DMS 273 treated with DMSO at 0.1 percent for 48 hours (cell line): ENCODE measurements around the gene TMEM240.
A peak's percentile ranks its signal among the peaks of the same experiment; 100 is the strongest.
"Not testable (repeated sequence)": the region's sequence is repeated elsewhere in the genome, so short reads cannot be mapped to it uniquely, and the experiment has no call there.

Source experiments
- DNase-seq: peaks from one replicate; lab custom pipeline; 2025; lab: John Stamatoyannopoulos, UW

TMEM240 gene

GRCh38 chr1:1557688-1558087 lies 17.3 kb upstream of the TMEM240 start:
- DNase-seq: not testable (repeated sequence)

- DNase-seq: not testable (repeated sequence)
These were observed 16.5 kb upstream of the TMEM240 start for GRCh38 chr1:1556961-1557360.

GRCh38 chr1:1556505-1556904 lies 16.1 kb upstream of the TMEM240 start:
- no peak for DNase-seq

GRCh38 chr1:1554926-1555915 lies 14.8 kb upstream of the TMEM240 start:
- no peak for DNase-seq

GRCh38 chr1:1554550-1554925 lies 14.1 kb upstream of the TMEM240 start:
- DNase-seq: no peak

GRCh38 chr1:1553821-1554494 lies 13.5 kb upstream of the TMEM240 start:
- DNase-seq: no peak

GRCh38 chr1:1552263-1552639 lies 11.8 kb upstream of the TMEM240 start:
- DNase-seq: no peak

GRCh38 chr1:1551524-1552262 lies 11.3 kb upstream of the TMEM240 start:
- DNase-seq: no peak

GRCh38 chr1:1550591-1551432 lies 10.4 kb upstream of the TMEM240 start:
- DNase-seq: peak; percentile 25

- no peak for DNase-seq
These were observed 9.7 kb upstream of the TMEM240 start for GRCh38 chr1:1550087-1550486.

GRCh38 chr1:1548591-1548990 lies 8.2 kb upstream of the TMEM240 start:
- DNase-seq: no peak

GRCh38 chr1:1547476-1547875 lies 7.1 kb upstream of the TMEM240 start:
- DNase-seq: no peak

- DNase-seq: no peak
These were observed 6.6 kb upstream of the TMEM240 start for GRCh38 chr1:1547011-1547410.

- no peak for DNase-seq
These were observed 5.7 kb upstream of the TMEM240 start for GRCh38 chr1:1545946-1546737.

- DNase-seq: no peak
These were observed 4.1 kb upstream of the TMEM240 start for GRCh38 chr1:1544544-1544943.

- no peak for DNase-seq
These were observed 3.3 kb upstream of the TMEM240 start for GRCh38 chr1:1543706-1544099.

- no peak for DNase-seq
These were observed 2.6 kb upstream of the TMEM240 start for GRCh38 chr1:1542766-1543705.

GRCh38 chr1:1541956-1542765 lies 1.7 kb upstream of the TMEM240 start:
- DNase-seq: no peak
